ENCODE measurements around the gene PARD6B.

GRCh38 chr20:50725724-50726005 lies 5.7 kb upstream of the PARD6B start:
- TF ChIP-seq CTCF (IDR thresholded peaks at IDR 0.05) (no peak), MAX (IDR thresholded peaks at IDR 0.05; ENCODE audit: low read depth) (no peak), SIN3A (IDR thresholded peaks at IDR 0.05; ENCODE audit: borderline replicate concordance, low read depth, low read length) (no peak)
- TF ChIP-seq, protein P1, sequence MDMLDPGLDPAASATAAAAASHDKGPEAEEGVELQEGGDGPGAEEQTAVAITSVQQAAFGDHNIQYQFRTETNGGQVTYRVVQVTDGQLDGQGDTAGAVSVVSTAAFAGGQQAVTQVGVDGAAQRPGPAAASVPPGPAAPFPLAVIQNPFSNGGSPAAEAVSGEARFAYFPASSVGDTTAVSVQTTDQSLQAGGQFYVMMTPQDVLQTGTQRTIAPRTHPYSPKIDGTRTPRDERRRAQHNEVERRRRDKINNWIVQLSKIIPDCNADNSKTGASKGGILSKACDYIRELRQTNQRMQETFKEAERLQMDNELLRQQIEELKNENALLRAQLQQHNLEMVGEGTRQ (IDR thresholded peaks at IDR 0.05; ENCODE audit: borderline replicate concordance, low read depth, low read length), result no peak
